DMS 273 (cell line): Measurements from ENCODE around the gene ARHGAP10.

Experiments used
- DNase-seq: peaks from one replicate; lab custom pipeline; 2025; ENCODE audit not compliant: unreplicated experiment; lab: John Stamatoyannopoulos, UW

ARHGAP10 gene

DNA sequence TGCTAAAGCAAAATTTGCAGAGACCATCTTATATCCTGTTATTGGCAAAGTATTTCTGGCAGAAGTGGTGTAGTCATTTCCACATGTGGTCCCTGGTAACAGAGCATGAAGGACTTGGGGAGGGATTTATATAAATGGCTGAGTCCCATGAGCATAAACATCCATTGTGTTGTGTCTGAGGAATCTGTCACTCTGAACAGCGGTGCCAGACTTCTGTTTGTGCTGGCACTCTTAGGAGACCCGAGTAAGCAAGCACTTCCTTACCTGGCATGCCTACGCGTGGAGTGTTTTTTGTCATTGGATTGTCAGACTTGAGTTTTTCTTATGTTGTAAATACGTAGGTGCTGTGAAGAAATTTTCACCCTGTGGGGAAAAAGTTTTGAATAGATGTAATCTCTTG, 285.9 kb downstream of the ARHGAP10 start:
- DNase-seq: no peak

DNA sequence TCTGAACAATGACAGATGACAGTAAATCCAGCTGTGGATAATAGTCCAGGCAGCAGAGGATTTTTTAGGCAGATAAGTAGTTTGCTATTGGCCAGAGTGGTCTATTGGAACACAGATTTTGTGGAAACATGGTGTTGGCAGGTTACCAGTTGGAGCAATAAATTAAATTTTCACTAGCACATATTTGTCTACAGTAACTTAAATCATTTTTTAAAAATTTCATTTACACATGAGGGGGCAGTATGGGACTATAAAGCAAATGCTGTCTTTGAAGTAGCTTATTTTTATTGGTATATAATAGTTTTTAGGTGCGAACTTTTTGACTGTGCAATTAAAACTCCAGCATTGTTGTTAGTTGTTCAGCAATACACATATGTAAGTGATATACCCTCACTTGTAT, 289.8 kb downstream of the ARHGAP10 start:
- no peak for DNase-seq

DNA sequence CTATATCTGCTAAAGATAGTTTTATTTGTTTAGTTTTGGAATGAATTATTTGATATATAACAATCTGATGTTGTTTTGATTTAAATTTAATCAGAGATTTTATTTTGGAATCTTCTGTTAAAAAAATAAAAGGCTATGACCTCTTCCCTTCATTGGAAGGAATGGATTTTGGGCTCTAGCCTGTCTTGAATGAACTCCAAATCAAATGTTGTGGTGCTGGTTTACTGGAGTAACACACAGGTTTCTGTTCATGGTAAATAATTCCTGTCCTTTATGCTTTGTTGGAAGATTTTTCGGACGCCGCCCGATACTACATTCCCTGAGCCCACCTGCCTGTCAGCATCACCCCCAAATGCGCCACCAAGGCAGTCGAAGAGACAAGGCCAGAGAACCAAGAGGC, 291.1 kb downstream of the ARHGAP10 start:
- no peak for DNase-seq

DNA sequence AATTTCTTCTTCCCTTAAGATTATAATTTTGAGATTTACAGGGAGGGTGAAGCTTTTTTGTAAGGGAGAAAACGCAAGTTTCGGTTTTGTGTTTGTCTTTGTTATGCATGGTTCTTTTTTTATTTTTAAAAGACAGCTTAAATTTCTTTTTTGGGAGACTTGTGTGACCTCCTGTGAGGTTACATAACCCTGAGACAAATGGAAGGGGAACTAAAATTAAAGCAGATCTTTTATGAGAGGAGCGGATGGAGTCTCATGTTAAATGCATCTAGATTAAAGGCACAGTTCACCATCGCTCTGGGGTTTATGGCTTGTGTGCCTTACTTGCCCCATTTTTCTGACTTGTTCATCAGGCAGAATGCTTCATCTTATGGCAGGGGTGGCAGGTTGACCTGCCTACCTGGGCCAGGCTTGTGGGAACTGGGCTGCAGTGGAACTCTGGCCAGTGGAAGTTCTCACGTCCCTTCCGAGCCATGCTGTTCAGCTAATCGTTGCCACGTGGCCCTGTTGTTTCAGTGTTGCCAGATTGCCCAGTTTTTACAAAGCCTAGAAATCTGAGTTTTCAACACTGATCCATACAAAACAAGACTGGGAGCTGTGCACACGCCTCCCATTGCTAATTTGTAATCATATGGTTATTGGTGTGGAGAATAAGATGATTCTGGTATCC, 291.8 kb downstream of the ARHGAP10 start:
- no peak for DNase-seq

DNA sequence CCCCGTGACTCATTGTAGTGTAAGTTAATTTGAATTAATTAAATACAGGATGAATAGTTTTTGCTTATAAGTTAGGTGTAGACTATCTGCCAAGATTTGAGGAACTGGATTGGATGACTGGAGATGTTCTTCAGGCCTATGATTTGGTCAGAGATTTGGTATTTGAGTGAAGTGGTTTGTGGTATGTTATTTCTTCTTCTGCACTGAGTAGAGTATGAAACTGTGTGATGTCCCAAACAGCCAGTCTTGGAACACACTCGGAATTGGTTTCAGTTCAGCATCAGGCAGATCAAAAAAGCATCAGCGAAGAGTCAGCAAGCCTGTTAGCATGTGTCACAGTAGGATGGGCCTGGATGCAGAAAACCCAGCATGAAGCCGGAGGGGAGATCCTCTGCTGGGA, 294.1 kb downstream of the ARHGAP10 start:
- DNase-seq: no peak

DNA sequence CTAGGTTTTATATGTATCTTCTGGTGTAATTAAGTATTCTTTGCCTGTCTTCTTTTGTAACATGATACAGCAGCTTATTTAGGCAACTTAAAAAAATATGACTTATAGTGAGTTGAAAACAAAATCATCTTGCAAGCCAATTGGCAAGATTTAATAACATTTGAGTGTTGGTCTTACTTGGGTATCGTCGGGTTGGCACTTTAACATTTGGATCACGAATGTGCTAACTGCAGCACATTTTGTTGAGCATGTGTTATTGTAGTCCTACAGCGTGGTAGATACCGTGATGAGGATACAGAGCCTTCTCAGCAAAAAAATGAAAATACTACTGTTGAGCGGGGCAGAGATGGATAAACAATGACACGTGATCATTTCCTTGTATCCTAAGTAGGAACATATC, 295.3 kb downstream of the ARHGAP10 start:
- no peak for DNase-seq

DNA sequence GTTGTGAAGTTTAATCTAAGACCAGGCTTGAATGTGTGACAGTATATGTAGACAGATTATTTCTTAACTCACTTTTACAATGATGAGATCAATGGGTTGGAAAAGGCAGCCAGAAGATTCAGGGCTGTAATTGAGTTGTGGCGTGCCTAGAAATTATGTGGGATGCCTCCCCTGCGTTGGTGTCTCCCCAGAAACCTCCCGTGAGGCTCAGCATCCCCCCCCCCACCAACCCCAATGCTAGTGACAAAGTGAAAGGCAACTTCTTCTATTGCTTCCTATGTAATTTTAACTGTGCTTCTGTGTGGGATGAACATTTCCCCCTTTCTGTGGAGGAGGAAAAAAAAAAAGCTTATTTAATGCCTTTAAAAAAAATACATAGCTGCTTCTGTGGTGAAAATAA, 297.9 kb downstream of the ARHGAP10 start:
- DNase-seq: no peak

DNA sequence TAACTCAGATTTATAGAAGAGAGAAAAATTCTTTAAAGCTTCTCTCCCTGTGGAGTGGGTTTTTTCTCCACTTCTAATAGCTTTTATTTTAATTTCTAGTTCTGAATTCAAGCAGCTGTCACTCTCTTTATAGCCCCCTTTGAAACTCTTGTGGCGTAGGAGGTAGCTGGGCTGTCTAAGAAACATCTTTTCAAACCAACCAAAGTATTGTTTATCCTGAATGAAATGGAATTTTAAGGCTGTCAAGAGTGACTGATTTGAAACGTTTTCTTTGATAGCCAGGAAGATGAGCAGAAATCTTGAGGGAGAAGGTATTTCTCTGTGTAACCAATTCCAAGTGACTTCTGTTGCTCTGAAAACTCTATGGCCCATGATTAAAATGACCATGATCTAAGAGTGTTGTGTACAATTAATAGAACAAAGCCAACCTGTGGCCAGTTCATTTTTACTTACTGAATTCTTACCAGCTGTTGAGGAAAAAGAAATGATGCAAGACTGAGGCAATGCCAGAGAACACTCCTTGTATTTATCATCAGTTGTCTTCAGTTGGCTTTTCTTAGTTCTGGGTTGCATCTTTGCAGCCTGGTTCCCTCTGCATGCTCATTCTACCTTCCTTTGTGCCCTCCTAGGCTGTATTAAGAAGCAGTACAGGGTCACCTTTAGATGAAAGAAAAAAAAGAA, 298.4 kb downstream of the ARHGAP10 start:
- peak; percentile 15 for DNase-seq

DNA sequence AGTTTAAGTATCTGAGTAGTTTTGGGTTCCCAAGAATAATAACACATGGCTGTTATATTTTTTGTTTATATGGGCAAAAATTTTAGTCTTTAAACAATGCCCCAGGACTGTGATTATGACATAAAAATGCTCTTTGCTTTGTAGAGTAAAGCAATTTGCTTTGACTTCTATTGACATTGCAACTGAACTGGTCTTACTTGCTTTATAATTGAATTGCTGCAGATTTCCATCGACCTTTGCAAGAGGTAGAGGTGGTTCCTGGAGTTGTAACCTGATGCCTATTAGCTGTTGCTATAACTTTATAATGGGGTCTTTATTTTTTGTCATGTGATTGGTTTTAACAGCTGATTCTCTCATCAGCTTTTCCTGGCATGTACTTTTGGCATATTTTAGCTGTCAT, 302.9 kb downstream of the ARHGAP10 start:
- no peak for DNase-seq

DNA sequence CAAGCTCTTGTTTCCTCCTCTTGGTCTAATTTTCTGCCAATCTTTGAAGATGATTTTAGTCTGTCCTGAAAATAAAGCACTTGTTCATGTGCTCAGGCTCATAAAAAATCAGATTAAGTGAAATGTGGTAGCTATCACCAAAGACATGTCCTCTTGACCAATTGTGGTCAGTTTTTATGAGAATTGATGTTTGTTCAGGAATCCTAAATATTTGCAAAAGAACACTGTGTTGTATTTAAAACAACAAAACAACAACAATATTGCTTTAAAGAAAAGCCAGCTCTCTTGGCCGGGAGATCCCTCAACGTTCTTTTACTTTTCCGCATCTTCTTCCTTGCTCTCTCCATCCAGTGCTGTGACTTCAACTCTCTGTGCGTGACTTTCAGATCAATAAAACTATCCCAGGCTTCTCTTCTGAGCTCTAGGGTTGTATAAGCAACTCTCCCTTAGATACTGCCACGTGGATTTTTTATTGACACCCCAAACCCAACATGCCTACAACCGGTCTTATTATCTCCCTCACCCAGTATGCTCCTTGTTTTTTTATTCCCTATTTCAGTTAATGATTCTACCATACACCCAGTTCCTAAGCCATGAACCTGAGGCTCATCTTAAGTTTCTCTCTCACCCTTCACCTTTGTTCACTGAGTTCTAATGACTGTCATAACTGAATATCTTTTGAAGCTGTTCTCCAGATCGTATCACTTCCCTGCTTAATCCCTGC, 309.9 kb downstream of the ARHGAP10 start:
- DNase-seq: no peak

DNA sequence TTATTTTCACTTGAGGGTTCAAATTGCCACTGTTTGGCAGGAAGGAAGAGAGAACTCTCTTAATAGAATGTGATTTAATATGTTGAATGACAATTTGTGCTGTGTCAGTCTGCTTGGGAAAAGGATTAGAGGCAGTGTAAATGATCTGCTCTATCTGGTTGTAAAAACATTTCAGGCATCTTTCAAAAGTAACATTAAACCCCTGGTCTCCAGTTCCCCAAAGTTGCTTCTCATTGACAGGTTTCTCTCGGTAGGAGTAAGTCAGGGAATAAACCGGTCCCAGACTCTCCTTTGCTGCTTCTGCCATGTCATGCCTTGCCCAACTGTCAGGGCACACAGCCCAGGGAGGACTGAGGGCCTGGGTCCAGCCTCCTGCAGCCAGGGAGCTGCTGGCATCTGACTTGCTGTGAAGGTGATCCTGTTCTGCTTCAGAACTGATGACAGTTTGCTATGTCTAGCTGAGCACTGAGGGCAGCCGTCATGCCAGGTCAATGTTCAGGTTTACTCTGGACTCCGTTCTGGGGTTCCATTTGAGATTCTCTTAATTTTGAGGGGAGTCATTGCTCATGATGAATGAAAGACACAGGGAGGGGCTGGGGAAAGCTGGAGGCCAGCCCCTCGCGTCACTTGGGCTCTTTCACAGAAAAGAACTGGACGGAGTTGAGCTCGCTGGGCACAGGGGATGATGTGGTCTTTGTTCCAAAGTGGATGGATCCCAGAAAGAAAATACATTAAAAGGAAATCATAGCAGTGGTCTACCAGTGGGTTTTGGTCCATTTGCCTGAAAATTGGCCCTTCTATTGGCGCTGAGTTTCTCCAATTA, 312.4 kb downstream of the ARHGAP10 start:
- DNase-seq: no peak

DNA sequence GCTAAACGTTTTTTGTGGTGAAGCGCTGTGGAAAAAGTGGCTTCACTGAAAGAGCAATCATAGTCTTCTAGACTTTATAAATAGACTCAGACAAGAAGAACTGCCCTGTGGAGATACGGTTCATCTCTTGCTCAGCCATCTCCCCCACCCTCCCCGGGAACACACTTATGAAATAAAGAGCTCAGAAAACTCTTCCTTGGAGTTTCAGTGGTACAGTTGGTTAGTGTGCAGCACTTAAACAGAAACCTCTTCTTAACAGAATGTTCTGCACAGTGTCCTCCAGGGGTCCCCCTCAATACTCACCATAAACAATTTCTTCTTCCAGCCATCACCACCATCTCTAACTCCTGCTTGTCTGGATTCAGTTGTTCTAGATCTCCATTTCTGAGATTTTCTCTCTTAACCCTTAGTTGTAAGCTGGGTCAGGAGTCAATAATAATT, 313.0 kb downstream of the ARHGAP10 start:
- DNase-seq: no peak

DNA sequence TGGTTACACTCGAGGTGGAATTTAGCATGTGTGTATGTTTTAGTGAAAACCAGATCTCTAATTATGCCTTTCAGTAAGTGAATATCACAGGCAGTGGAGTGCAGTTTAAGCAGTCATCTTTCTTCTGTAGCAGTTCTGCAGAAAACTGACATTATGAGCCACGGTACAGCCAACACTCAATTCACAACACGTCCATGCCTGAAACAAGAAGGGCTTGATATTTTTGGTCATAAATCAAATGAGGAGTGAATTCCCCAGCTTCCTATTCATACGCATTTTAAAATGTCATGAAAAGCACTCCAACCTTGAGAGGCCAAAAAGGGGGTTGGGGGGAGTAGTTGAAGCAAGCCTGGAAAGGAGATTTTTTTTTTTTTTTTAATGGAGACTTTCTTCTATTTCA, 316.7 kb downstream of the ARHGAP10 start:
- DNase-seq: no peak

DNA sequence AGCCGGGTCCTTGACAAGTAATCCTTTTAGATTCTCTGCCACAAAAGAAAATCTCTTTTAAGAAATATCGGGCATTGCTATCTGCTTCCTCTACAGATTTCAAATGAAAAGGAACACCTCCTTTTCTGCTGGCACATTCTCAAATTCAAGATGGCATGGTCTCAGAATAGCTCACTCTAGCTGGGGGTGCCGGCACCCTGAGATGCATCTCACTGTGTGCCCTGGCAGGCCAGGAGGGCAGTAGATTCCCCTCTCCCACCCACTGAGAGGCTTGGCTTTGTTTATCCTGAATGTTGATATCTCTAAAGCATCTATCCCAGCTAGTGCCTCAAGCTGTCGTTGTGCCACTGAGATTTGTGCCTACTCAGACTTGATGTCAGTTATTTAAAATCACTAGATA, 319.5 kb downstream of the ARHGAP10 start:
- DNase-seq: peak; percentile 14

DNA sequence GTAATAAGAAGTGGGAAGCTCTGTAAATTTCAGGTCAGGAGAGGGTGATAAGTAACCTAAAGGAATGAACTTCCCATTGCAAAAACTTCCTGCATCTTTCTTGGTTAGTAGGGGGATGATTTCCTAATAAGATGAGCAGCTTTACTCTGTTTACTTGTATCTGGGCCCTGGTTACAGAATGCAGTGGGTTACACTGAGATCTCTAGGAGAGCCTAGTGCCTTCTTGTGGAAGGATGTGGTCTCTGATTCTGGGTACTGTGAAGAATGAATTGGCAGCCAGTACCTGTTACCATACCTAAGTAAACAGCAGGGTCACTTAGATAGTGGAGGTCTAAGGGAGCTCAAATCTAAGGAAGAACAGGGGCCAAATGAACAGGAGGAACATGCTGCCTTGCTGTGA, 320.6 kb downstream of the ARHGAP10 start:
- no peak for DNase-seq

DNA sequence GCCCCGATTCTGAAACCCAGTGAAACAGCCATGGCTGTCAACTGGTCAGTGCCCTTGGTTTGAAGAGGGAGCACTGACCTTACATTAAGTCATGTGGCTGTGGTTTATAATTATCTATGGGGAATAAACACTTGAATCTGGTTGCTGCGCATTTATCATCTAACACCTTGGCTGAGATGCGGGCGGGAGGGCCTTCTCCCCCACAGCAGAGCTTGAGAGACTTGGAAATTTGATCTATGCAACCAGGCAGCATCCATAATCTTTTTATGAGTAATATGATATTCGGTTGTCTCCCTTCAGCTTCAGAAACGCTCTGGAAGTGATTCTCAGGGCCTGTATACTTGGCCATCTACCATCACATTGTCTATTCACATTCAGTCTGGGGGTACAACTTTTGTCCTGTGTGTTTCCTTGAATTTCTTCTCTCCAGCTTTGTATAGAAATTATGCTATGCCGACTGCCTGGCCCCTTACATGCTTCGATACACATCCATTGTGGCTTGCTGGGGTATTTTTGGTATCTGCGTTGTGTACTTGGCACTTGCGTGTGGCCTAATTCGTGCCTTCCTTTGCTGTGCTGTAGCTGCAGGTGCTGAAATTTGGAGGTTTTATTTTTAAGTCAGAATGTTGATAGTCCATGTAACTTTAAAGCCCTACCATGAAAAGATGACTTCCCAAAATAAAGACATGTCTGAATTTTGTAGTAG, 321.6 kb downstream of the ARHGAP10 start:
- DNase-seq: peak; percentile 33

DNA sequence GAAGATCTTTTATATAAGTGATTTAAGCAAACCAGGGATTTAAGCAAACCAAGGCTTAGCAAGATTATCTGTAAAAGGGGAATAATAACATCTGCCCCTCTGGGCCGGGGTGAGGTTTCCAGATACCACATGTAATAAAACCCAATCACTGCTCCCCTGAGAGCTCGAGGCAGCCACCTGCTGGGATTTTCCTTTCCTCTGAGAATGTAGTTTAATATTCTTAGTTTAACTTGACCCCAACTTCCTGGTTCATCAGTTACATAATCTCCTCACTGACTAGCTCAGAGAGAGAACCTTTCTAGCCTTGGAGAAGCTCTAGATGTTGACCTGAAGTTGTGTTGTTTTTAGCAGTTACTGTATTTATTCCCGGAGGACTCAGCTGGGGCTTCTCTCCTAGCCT, 322.4 kb downstream of the ARHGAP10 start:
- DNase-seq: peak; percentile 77

DNA sequence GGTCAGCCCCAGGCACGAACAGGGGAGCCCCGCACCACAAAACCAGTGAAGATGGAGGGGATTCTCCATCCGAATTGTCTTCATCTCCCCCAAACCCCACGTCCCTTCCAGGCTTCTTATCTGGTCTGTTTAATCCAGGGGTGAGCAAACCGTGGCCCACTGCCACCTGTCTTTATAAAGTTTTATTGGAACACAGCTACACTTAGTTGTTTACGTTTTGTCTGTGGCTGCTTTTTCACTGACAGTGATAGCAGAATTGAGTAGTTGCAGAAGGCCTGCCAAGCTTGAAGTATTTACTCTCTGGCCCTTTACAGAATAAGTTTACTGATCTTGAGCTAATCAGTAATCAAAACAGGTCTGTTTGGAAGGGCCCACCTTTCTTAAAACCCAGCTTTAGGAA, 324.0 kb downstream of the ARHGAP10 start:
- no peak for DNase-seq

DNA sequence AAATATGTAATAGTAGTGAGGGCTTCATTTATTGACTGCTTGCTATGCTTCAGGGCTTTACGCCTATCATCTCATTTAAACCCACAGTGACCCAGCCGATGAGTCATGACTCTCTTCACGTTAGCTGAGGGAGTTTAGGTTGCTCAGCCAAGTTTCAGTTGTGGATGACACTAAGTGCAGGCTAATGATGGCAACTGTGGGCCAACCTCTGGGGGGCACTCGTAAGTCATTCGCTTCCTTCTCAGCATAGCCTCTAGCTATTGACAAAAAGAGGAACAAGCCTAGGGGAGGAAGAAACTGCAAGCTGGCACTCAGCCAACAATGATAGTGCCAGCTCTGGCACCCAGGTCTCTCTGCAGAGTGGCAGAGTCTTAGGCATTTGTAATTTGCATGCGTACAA, 325.0 kb downstream of the ARHGAP10 start:
- peak; percentile 8 for DNase-seq

DNA sequence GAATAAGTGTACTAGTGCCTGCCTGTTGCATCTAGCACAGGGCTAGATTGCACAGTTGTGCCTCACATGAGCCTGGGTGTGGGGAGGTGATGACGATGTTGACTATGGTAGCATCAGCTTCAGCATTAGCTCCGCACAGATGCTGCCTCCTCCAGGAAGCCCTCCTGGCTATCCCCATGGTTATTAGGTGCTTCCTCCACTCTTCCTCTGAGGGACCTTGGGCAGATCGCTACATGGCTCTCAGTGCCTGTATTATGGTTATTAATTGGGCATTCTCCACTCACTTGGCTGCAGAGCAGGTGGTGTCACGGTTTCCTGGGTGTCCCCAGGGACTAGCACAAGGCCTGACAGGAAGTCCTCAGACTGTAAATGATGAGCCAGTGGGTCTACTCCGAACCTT, 325.6 kb downstream of the ARHGAP10 start:
- DNase-seq: no peak
